Epidermal melanocyte (primary cell): ENCODE data around the gene GKN2.
"Not testable (repeated sequence)": the region's sequence is repeated elsewhere in the genome, so short reads cannot be mapped to it uniquely, and the experiment has no call there.

Source experiments
- DNase-seq: peaks from one replicate; pipeline ENCODE4 v3.0.0; 2011; ENCODE audit warnings: low spot score; ENCODE audit not compliant: insufficient read length

GKN2 gene

DNA sequence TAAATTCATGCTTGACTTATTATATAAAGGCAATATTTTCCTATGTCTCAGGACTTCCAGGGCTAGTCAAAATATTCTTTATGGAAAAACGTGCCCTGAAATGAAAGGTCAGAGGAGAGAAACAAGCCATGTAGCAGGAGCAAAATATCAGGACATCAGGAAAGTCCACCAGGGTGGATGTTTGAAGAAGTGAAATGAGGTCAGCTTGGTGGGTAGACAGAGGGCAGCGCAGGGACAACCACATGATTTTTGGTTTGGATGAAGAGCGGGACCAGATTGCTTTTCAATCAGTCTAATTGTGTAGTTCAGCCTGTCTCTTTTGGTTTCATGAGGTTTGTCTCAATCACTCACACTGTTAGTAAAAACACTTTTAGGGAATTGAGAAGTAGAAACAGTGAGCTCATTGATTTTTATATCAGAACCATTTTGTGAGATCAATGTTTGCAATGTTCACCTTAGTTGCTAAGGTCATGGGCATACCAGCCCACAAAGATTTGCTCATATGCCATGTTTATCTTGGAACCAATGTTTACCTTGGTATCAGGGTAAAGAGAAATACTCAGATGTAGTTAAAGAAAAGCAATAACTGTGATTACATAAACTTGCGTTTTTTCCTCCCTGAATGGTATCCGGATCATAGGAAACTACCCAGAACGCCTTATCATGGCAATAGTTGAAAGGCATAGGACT, 32.1 kb downstream of the GKN2 start:
- no peak for DNase-seq

DNA sequence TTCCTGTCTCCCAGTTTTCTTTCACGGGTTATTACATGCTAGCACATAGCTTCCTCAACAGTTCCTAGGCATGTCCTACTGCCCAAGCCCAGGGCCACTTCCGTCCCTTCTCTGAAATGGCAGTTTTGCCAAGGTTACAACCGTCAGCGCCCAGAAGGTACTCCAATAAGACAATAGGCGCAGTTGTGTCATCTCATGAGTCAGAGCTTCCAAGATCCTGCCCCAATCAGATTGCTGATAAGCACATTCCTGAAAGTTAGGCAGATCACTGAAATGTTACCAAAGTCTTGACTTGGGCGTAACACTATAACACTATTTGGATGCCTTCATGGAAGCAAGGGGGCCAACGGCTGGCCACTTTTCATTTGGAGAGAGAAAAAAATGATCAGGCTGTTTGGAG, 34.2 kb downstream of the GKN2 start:
- no peak for DNase-seq

DNA sequence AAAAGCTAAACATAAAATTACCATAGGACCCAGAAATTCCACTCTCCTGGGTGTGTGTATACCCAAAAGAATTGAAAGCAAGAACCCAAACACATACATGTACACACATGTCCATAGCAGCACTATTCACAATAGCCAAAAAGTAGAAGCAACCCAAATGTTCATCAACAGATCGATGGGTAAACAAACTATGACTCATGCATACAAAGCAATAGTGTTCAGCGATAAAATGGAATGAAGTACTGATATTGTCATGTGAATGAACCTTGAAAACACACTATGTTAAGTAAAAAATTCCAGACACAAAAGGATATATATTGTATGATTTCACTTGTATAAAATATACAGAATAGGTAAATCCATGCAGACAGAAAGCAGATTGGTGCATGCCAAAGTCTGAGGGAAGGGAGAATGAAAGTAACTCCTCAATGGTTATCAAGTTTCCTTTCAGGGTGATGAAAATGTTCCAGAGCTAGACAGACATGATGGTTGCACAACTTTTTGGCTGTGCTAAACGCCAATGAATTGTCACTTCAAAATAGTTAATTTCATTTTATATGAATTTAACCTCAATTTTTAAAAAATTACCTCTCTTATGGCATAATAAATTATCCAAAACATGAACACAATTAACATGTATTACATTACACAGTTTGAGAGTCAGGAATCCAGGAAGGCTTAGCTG, 35.5 kb downstream of the GKN2 start:
- DNase-seq = no peak

DNA sequence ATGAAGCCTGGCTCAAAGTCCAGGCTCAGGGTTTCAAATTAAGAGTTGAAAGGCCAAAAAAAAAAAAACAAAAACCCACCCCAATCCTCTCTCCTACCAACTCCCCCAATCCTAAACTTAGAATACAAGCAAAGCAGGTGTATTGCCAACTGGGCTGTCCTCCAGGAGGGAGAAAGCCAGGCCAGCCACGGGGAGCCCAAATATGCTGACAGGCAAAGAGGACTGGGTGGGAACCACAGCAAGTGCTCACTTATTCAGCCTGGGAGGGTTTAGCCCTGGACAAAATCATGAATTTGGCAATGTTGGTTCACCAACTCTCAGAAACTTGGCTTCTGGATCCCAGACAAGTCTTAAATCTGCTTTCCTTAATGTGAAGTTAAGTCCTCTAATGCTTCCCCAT, 36.5 kb downstream of the GKN2 start:
- DNase-seq = no peak

DNA sequence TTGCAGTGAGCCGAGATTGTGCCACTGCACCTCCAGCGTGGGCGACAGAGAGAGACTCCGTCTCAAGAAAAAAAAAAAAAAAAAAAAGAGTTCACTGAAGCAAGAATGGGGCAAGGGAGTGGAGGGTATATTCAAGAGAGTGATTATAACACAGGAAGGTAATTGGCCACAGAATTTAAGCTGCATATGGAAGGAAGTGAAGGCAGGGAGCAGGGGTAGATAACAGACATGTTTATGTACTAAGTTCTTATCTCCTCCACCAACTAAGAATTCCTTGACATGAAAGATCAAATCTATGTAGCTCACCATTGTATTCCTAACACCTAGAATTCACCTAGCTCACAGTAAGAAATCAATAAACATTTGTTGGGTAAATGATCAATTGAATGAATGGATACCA, 37.3 kb downstream of the GKN2 start:
- no peak for DNase-seq

DNA sequence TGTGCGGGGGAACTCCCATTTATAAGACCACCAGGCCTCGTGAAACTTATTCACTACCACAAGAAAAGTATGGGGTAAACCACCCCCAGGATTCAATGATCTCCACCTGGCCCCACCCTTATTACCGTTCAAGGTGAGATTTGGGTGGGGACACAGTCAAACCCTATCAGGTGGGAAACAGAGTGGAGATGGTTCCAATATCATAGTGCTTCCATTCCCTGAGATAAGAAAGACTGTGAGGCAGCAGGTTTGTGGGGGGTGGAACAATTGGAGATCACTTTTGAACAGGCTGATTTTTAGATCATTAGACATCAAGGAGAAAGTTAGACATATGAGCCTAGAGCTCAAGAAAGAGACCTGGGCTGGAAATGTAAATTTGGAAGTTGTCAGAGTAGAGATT, 39.3 kb downstream of the GKN2 start:
- no peak for DNase-seq

DNA sequence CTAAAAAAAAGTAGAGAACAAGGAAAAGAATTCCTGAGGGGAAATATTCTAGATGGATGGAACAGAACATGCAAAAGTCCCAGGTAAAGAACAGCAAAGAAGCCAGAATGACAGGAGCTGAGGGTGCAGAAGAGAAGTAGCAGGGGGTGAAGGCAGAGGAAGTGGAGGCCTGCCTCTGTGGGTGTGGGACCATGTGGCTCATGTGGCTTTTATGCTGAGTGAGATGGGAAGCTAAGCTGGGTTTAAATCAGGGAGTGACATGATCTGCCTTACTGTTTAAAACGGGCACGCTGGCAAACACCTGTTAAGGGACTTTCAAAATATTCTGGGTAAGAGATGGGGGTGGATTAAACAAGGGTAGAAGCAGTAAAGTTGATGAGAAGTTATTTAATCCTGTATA, 40.0 kb downstream of the GKN2 start:
- DNase-seq = no peak

DNA sequence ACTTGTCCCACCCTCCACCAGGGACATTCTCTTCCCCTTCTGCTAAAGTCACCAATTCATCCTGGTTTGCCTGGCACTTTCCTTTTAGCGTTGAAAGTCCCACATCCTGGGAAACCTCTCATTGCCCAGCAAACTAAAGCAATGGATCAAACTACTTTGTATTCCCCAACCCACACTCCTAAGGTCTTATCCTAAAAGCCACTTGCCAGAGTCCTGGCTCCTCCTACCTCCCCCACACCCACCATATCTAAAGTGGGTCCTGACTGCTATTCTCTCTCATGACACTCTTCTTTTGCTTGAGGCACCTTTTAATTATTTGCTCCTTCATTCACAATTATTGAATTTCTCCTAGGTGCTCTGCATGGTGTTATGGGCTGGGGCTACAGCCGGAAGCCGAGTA, 40.6 kb downstream of the GKN2 start:
- DNase-seq = no peak

DNA sequence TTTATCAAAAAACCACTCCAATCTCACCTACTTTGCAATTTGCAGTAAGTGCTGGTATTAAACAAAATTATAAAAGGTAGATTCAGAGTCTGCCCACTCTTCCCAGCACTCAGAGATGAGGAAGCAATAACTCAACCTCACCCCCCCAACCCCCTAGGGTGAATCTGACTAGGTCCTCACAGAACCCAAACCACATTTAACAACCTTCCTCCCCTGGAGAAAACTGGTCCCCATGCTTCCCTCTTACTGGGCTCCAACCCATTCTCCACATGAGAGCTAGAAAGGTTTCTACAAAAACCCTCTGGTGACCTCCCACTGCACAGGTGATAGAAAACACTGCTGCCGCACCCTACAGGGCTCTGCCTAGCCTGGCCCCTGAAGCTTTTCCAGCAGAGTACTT, 41.0 kb downstream of the GKN2 start:
- DNase-seq = no peak

DNA sequence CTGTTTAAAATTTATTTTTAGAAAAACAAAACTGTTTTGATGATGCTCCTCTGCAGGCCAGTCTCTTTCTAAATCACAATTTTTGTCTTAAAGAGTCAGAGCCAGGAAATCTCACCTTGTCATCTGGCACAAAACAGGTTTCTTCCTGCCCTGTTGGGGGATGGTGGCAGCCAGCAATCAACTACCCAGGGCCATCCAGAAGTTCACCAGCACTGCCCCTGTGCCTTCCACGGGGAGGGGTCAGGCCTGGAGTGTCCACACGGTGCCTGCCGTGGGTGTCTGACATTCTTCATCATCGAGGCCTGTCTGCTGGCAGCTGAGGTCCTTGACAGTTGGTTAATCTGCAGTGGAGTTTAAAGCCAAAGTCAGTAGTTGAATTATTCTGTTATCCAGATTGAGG, 41.4 kb downstream of the GKN2 start:
- no peak for DNase-seq

DNA sequence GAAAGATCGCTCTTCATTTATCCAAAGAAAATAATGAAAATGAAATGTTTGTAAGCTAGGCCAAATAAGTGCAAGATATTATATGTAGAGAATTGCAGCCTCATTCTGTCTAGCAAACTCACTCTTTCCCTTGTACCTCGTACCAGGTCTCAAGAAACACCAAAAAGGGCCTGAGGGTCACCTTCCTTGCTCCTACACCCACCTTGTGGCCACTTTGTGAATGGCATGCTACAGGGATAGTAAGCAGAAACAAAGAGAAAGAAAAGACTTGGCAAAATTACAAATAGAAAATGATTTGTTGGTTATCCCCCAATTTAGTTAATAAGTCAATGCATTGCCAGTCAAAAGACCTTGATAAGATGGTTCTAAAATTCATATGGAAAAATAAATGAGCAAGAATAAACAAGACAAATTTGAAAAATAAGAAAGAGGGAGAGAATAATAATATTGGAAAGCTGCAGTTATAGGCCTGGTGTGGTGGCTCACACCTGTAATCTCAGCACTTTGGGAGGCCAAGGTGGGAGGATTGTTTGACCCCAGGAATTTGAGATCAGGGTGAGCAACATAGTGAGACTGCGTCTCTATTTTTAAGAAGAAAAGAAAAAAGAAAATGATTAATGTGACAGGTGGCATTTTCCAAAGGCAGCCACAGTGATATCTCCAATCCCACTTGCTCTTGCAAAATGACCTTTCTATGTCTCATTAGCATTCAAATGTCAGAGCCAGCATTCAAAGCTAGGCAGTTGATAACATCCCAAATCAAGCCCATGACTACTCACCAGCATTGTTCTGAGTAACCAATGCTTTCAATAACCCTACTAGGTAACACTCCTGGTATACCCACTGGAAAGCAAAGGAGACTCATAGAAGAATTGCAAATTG, 42.7 kb downstream of the GKN2 start:
- peak; percentile 37 for DNase-seq

DNA sequence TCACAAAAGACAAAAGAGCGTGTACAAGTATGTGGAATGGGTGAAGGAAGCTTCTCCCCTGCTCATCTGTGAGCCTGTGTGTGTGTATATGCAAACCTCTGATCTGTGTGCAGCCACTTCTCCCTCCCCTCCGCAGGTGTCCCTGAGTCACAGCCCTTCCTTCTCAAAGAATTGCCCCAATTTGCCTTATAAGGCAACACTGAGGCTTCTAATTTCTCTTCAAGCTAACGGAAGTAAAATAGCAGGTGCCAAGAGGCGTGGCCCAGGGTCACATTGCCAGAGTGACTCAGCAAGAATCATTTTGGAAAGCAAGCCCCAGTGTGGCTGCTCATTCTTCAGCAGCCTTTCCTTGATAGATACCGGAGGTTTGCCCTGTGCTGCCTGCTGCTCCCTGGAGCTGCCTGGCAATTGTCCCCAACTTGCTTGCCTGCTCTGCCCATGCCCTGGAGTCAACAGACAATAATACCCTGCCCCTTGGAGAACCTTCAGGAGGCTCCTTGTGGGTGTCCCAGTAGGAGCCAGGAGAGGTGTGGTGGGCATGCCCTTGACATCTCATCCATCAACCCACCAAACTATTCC, 44.2 kb downstream of the GKN2 start:
- DNase-seq = no peak

DNA sequence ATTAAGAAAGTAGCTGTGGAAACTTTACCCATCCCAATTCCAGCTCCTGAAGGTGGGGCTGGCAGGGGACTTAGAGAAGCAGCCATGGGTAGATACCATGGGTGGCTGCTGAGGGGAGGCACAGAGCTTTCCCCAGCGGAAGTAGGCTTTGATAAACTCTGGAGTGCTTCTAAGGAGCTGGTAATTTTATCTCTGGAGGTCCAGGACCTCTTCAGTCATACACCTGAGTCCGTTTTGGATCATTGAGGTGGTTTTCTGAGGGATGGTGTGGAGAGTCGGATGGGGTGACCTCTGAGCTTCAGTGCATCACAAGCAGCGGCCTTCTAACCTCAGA, 44.8 kb downstream of the GKN2 start:
- no peak for DNase-seq

DNA sequence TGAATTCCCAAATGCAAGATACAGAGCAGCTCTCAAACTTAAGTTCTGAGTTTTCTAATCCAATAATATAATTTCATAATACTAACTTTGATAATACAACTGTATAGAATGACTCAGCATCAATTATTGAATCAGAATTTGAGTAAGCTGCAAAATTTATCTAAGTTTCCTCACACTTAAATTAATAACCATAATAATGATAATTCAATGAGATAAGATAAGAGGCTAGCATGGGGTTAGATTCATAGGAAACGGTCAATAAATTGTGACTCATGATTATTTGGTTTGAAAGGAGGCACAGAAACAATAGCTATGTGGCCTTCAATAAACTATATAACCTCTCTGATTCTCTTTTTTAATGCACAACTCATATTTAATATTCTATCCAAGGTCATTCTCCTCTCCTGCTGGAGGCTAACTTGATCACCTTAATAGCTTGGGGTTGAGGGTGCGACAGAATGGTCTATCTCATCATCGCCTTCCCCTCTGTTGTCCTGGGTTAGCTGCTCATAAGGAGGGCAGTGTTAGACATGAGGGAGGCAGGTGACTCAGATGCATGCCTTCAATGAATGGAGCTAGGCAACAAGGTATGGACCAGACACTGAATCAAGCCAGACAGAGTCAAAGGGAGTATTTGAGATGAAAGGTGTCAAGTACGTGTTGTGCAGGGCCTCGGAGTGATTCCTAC, 45.3 kb downstream of the GKN2 start:
- no peak for DNase-seq

DNA sequence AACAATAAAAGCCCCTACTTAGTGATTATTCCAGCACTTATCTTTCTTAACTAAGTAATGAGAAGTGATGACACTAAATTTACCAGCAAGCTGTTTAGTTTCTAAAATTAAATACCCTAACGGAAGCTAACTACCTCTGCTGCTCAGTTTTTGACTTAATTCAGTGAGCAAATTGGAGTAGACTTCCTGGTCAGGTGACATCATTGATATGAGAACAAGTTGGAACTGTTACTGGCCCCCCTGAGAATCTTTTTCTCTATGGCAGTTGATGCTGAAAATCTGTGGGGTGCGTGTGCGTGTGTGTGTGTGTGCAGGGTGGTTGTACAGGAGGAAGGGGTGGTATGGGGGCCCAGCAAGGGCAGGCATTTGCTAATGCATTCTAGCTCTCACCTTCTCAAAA, 46.0 kb downstream of the GKN2 start:
- DNase-seq = no peak

DNA sequence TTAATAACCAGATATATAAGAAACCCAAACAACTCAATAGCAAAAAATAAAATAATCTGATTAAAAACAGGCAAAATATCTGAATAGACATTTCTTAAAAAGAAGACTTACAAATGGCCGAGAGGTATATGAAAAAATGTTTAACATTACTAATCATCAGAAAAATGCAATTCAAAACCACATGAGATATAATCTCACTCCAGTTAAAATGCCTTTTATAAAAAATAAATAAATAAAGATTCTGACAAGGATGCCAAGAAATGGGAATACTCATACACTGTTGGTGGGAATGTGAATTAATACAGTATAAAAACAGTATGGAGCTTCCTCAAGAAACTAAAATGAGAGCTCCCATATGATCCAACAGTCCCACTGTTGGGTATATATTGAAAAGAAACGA, 47.6 kb downstream of the GKN2 start:
- no peak for DNase-seq

DNA sequence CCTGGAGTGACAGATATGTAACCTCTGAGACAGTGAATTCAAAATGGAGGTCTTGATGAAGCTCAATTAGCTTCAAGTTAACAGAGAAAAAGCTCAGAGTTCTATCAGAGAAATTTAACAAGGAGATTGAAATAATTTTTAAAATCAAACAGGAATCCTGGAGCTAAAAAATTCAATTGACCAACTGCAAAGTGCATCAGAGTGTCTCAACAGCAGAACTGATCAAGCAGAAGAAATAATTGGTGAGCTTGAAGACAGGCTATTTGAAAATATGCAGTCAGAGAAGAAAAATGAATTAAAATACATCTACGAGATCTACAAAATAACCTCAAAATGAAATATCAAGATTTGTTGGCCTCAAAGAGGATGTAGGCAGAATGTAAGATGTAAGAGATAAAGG, 51.1 kb downstream of the GKN2 start:
- DNase-seq = no peak

DNA sequence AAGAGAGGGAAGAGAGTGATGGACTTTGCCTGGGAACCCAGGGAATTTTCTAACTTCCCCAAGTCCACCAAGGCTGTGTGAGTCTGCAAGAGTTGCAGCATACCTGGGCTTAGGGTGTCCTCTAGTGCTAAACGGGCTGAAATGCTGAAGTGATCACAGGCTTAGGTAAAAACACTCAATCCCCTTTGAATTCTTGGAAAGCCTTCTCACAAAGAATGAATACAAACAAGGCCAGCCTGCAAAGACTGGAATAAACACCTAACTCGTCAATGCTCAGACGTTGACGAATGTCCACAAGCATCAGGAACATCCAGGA, 51.5 kb downstream of the GKN2 start:
- DNase-seq = no peak

DNA sequence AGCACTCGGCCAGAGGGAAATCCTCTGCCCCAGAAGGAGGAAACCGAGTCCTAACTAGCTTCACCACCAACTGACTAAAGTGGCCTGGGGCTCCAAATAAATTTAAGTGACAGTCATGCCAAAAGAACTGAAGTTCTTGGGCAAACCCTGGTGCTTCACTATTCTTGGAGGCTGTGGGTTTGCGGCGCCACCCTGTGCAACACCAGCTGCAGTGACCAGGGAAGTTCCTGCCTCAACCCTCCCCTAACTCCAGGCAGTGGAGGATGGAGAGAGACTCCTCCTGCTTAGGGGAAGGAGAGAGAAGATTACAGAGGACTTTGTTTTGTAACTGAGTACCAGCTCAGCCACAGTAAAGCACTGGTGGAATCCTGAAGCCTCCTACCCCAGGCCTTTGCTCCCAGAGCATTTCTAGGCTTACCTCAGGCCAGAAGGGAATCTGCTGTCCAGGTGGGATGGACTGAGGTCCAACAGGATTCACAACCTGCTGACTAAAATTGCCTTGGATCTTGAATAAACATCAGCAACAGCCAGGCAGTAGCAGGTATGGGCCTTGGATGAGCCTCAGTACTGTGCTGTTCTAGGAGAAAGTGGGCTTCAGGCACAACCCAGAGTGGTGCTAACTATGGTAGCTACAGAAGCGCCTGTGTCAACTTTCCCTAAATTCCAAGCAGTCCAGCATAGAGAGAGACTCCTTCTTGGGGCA, 52.0 kb downstream of the GKN2 start:
- no peak for DNase-seq

DNA sequence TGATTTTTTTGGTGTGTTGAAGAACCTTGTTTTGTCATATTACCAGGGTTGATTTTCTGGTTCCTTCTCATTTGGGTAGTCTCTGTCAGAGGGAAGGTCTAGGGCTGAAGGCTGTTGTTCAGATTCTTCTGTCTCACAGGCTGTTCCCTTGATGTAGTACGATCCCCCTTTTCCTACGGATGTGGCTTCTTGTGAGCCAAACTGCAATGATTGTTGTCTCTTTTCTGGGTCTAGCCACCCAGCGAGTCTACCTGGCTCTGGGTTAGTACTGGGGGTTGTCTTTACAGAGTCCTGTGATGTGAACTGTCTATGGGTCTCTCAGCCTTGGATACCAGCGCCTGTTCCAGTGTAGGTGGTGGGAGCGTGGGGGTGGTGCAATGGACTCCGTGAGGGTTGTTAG, 56.7 kb downstream of the GKN2 start:
- DNase-seq = not testable (repeated sequence)
